Stimulated activated naive CD8-positive, alpha-beta T cell treated with anti-CD3 and anti-CD28 coated beads, Interleukin-15, amount 100 ng/mL, for 72 hours (primary cell): ENCODE results near the gene MANF.

Source experiments
- ATAC-seq: fragments of 150-1000 bp; cut with Tn5 transposase; 2 replicates; pipeline ENCODE4 v1.10.0; 2021; ENCODE audit warnings: mild to moderate bottlenecking, moderate library complexity
- DNase-seq, 2 donors: peaks; one replicate each; pipeline ENCODE4 v3.0.0; 2021 to 2022
- H3K27ac Mint-ChIP-seq, 2 donors: one replicate each; pipeline ENCODE4 v1.8.0; 2022; ENCODE audit warnings: mild to moderate bottlenecking in 2 of 2, mixed read lengths in 2 of 2, moderate library complexity in 2 of 2
- H3K27me3 Mint-ChIP-seq: one replicate; pipeline ENCODE4 v1.8.0; 2022; ENCODE audit warnings: mixed read lengths
- H3K4me1 Mint-ChIP-seq: one replicate; pipeline ENCODE4 v1.8.0; 2022; ENCODE audit warnings: mild to moderate bottlenecking, mixed read lengths
- H3K4me3 Mint-ChIP-seq, 2 donors: one replicate each; pipeline ENCODE4 v1.8.0; 2022; ENCODE audit warnings: mild to moderate bottlenecking in 2 of 2, mixed read lengths in 2 of 2, moderate library complexity in 1 of 2
- H3K9me3 Mint-ChIP-seq, 2 donors: one replicate each; pipeline ENCODE4 v1.8.0; 2022; ENCODE audit warnings: mixed read lengths in 2 of 2

MANF gene

DNA sequence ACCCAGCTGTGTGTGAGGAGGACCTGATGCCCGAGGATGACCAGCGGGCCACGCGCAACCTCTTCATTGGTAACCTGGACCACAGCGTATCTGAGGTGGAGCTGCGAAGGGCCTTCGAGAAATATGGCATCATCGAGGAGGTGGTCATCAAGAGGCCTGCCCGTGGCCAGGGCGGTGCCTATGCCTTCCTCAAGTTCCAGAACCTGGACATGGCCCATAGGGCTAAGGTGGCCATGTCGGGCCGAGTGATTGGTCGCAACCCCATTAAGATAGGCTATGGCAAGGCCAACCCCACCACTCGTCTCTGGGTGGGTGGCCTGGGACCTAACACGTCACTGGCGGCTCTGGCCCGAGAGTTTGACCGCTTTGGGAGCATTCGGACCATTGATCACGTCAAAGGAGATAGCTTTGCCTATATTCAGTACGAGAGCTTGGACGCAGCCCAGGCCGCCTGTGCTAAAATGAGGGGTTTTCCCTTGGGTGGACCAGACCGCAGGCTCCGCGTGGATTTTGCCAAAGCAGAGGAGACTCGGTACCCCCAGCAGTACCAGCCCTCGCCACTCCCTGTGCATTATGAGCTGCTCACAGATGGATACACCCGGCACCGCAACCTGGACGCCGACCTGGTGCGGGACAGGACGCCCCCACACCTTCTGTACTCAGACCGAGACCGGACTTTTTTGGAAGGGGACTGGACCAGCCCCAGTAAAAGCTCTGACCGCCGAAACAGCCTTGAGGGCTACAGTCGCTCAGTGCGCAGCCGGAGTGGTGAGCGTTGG lies 7.5 kb downstream of the MANF start:
- H3K4me3 Mint-ChIP-seq: peak overlapping the region; percentile 82 to 86
- H3K4me1 Mint-ChIP-seq: peaks cover 81% of the 10 kb centered on the region
- H3K27me3 Mint-ChIP-seq: no peaks in the 10 kb centered on the region
- peak overlapping the region; percentile 96 to 97 for H3K27ac Mint-ChIP-seq
- ATAC-seq: no peak
- H3K9me3 Mint-ChIP-seq: no peaks in the 10 kb centered on the region
- no peak for DNase-seq

- peak overlapping the region; percentile 69 to 87 for H3K27ac Mint-ChIP-seq
- peaks cover 76% of the 10 kb centered on the region for H3K4me1 Mint-ChIP-seq
- no peaks in the 10 kb centered on the region for H3K27me3 Mint-ChIP-seq
- DNase-seq (no peak), ATAC-seq (no peak)
- peak overlapping the region; percentile 82 to 86 for H3K4me3 Mint-ChIP-seq
- no peaks in the 10 kb centered on the region for H3K9me3 Mint-ChIP-seq
These were observed 8.0 kb downstream of the MANF start for GRCh38 chr3:51393134-51393495.

- Mint-ChIP-seq H3K4me1 (peaks cover 71% of the 10 kb centered on the region), H3K27me3 (no peaks in the 10 kb centered on the region), H3K27ac (peak overlapping the region in 1 of 2 donors; percentile 87), H3K4me3 (peak overlapping the region; percentile 54 to 86), H3K9me3 (no peaks in the 10 kb centered on the region)
- ATAC-seq (no peak), DNase-seq (no peak)
These were observed 8.5 kb downstream of the MANF start for GRCh38 chr3:51393564-51393963.

DNA sequence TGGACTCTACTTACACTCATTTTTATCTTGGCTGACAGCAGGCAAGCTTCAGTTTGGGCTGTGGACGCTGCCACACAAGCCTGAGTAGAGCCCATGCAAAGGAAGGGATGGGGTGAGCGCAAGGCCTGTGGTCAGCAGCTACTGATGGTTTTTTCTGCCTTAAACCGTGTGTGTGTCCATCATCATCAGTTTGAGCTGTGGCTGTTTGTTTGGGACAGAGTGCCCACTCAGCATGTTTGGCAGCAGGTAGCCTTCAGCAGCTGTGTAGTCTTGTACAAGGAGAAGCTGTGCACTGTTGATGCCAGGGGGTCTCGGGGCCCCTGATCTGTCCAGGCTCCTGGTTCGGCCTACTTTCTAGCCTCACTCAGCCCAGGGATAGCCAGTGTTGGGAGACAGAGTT lies 9.4 kb downstream of the MANF start:
- no peak for ATAC-seq
- peak overlapping the region in 1 of 2 donors; percentile 89 for H3K27ac Mint-ChIP-seq
- H3K4me1 Mint-ChIP-seq: peaks cover 62% of the 10 kb centered on the region
- DNase-seq: no peak
- no peaks in the 10 kb centered on the region for H3K27me3 Mint-ChIP-seq
- peak overlapping the region; percentile 8 to 53 for H3K4me3 Mint-ChIP-seq
- H3K9me3 Mint-ChIP-seq: no peaks in the 10 kb centered on the region

- Mint-ChIP-seq H3K9me3 (no peaks in the 10 kb centered on the region), H3K4me1 (peaks cover 50% of the 10 kb centered on the region), H3K4me3 (no peak overlapping the region), H3K27ac (peak overlapping the region; percentile 84 to 94), H3K27me3 (no peaks in the 10 kb centered on the region)
- DNase-seq: no peak
- ATAC-seq: no peak
These were observed 10.6 kb downstream of the MANF start for GRCh38 chr3:51395493-51396213.

DNA sequence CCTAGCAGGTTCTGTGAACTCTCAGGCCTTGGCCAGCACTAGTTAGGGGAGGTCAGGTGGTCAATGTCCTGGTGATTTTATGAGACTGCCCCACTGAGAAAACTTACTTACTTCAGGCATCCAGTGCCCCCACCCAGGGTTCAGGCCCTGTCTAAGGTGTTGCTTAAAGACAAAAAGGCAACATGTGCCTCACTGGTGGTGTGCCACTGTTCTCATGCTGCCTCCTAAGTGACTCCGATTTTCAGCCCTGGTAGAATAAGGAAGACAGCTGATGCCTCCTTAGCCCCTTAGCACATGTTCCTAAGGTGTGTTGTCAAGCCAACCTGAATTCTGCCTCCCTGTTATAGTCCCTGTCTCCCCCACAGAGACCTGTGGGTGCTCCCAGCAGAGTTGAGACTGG lies 11.3 kb downstream of the MANF start:
- H3K4me3 Mint-ChIP-seq: no peak overlapping the region
- ATAC-seq: no peak
- H3K27ac Mint-ChIP-seq: peak overlapping the region; percentile 81 to 87
- no peaks in the 10 kb centered on the region for H3K27me3 Mint-ChIP-seq
- DNase-seq: peak in 1 of 2 donors; percentile 5
- H3K4me1 Mint-ChIP-seq: peaks cover 49% of the 10 kb centered on the region
- H3K9me3 Mint-ChIP-seq: no peaks in the 10 kb centered on the region

- no peaks in the 10 kb centered on the region for H3K9me3 Mint-ChIP-seq
- H3K4me3 Mint-ChIP-seq: no peak overlapping the region
- ATAC-seq (no peak), DNase-seq (no peak)
- H3K27me3 Mint-ChIP-seq: no peaks in the 10 kb centered on the region
- H3K4me1 Mint-ChIP-seq: peaks cover 47% of the 10 kb centered on the region
- no peak overlapping the region for H3K27ac Mint-ChIP-seq
These were observed 12.3 kb downstream of the MANF start for GRCh38 chr3:51397392-51397791.

- no peaks in the 10 kb centered on the region for H3K27me3 Mint-ChIP-seq
- ATAC-seq: no peak
- H3K4me1 Mint-ChIP-seq: peaks cover 33% of the 10 kb centered on the region
- no peaks in the 10 kb centered on the region for H3K9me3 Mint-ChIP-seq
- no peak overlapping the region for H3K4me3 Mint-ChIP-seq
- H3K27ac Mint-ChIP-seq: peak overlapping the region in 1 of 2 donors; percentile 41
- no peak for DNase-seq
These were observed 13.7 kb downstream of the MANF start for GRCh38 chr3:51398595-51399310.

DNA sequence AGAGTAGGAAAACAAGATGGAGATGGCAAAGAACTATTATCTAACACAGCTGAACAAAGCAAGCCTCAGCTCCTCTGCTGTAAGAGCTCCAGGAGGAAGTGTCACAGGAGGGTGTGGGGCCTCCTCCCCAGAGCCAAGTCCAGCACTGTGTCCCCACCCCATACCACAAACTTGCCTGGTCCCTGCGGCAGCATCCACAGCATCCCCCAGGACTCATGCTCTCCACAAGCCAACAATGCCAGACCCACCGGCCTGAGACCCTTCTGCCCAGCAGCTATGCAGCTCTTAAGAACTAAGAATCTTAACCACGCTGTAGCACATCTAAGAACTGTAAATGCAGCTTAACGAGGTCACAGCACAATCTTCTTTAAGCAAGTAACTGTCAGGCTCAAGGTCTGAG lies 15.1 kb downstream of the MANF start:
- Mint-ChIP-seq H3K4me3 (no peak overlapping the region), H3K27me3 (no peaks in the 10 kb centered on the region), H3K9me3 (no peaks in the 10 kb centered on the region), H3K4me1 (peaks cover 27% of the 10 kb centered on the region), H3K27ac (peak overlapping the region in 1 of 2 donors; percentile 64)
- ATAC-seq (no peak), DNase-seq (no peak)

DNA sequence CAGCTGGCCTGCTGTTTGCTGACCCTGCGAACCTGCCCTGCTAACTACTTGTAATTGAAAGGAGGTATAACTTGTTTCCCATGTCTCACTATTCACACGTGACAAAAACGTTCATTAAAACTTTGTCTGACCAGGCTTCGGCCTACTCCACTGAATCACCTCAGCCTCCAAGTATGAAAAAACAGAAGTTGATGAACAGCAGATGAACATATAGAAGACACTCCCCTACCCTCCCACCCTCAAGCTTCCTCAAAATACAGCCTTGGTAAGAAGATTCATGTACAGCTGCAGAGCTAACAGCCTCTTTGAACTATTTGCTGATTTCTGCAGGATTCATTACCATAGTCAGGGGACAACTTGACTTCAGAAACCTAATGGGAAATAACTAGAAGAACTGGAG lies 16.6 kb downstream of the MANF start:
- Mint-ChIP-seq H3K27ac (no peak overlapping the region), H3K4me1 (peaks cover 21% of the 10 kb centered on the region), H3K9me3 (no peaks in the 10 kb centered on the region), H3K4me3 (no peak overlapping the region), H3K27me3 (no peaks in the 10 kb centered on the region)
- DNase-seq (no peak), ATAC-seq (no peak)

DNA sequence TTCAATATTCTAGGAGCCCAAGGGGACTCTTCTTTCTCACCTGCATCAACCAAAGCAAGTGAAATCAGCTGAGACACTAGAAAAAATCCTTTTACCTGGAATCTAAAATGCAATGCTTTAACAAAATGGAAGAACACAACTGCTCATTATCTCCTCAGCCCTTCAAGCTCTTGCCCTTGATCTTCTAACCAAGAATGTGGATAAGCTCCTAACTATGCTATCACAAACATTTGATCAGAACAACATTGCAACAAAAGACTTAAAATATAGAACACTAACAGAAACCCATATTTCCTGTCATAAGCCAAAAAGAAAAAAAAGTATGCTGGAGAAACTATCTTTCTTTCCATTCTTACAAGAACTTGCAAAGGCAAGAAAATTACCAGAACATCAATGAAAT lies 18.6 kb downstream of the MANF start:
- Mint-ChIP-seq H3K9me3 (no peaks in the 10 kb centered on the region), H3K4me3 (no peak overlapping the region), H3K4me1 (peaks cover 15% of the 10 kb centered on the region), H3K27me3 (no peaks in the 10 kb centered on the region), H3K27ac (peak overlapping the region; percentile 49 to 85)
- no peak for ATAC-seq
- no peak for DNase-seq

GRCh38 chr3:51408021-51408420 lies 22.9 kb downstream of the MANF start:
- Mint-ChIP-seq H3K9me3 (no peaks in the 10 kb centered on the region), H3K27me3 (no peaks in the 10 kb centered on the region), H3K4me1 (peaks cover 15% of the 10 kb centered on the region), H3K27ac (no peak overlapping the region), H3K4me3 (no peak overlapping the region)
- DNase-seq: no peak
- ATAC-seq: no peak

GRCh38 chr3:51408813-51409212 lies 23.7 kb downstream of the MANF start:
- H3K27me3 Mint-ChIP-seq: no peaks in the 10 kb centered on the region
- ATAC-seq: no peak
- peaks cover 15% of the 10 kb centered on the region for H3K4me1 Mint-ChIP-seq
- peak overlapping the region in 1 of 2 donors; percentile 38 for H3K27ac Mint-ChIP-seq
- H3K9me3 Mint-ChIP-seq: no peaks in the 10 kb centered on the region
- DNase-seq: no peak
- no peak overlapping the region for H3K4me3 Mint-ChIP-seq

DNA sequence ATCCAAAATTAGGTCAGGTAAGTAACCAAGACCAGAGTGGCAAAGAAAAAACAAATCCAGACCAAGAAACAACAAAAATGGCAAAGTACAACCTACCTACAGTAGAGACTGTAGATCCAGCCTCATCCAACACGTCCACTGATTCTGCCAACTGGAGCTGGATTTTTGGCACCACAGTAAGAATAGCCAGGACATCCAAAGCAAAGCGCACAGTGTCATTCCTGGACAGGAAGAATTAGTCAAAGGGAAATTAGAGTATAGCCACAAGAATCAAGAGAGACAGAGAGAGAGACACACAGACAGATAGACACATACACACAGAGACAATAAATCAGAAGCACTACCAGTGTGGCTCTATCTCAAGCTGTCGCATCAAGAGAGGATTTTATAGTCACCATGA lies 37.1 kb downstream of the MANF start:
- no peak overlapping the region for H3K4me3 Mint-ChIP-seq
- no peak for DNase-seq
- H3K9me3 Mint-ChIP-seq: no peaks in the 10 kb centered on the region
- ATAC-seq: no peak
- no peaks in the 10 kb centered on the region for H3K4me1 Mint-ChIP-seq
- H3K27ac Mint-ChIP-seq: peak overlapping the region; percentile 15 to 64
- no peaks in the 10 kb centered on the region for H3K27me3 Mint-ChIP-seq

GRCh38 chr3:51426921-51427320 lies 41.8 kb downstream of the MANF start:
- Mint-ChIP-seq H3K4me1 (no peaks in the 10 kb centered on the region), H3K27ac (peak overlapping the region in 1 of 2 donors; percentile 69), H3K4me3 (no peak overlapping the region), H3K27me3 (no peaks in the 10 kb centered on the region), H3K9me3 (no peaks in the 10 kb centered on the region)
- no peak for DNase-seq
- no peak for ATAC-seq

DNA sequence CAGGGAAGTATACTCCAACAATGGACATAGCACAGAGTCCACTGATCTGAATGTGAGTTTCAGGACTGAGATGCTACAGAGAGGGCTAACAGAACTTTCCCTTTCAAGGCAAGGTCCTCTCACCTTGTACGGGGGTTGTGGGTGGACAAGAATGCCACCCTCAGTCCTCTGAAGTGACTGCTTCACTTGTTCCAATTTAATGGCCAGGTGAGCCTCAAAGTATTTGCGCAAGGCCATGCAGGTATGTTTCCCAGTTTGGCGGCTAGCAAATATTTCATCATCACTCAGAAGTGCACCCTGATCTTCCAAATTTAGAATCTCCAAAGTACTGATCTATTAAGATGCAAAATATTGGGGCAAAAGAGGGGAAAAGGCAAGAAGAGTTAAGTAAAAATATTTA lies 44.0 kb downstream of the MANF start:
- H3K27me3 Mint-ChIP-seq: no peaks in the 10 kb centered on the region
- ATAC-seq: no peak
- H3K4me1 Mint-ChIP-seq: no peaks in the 10 kb centered on the region
- no peaks in the 10 kb centered on the region for H3K9me3 Mint-ChIP-seq
- no peak for DNase-seq
- H3K4me3 Mint-ChIP-seq: no peak overlapping the region
- H3K27ac Mint-ChIP-seq: no peak overlapping the region
